NCI-H2196 (cell line): Measurements from ENCODE around the gene UBAC2.

ENCODE experiments used
- DNase-seq: peaks from one replicate; lab custom pipeline; 2025; ENCODE audit not compliant: unreplicated experiment; lab: John Stamatoyannopoulos, UW

Gene UBAC2

GRCh38 chr13:99307648-99308339 is 107.1 kb downstream of the UBAC2 start:
- DNase-seq: no peak

DNA sequence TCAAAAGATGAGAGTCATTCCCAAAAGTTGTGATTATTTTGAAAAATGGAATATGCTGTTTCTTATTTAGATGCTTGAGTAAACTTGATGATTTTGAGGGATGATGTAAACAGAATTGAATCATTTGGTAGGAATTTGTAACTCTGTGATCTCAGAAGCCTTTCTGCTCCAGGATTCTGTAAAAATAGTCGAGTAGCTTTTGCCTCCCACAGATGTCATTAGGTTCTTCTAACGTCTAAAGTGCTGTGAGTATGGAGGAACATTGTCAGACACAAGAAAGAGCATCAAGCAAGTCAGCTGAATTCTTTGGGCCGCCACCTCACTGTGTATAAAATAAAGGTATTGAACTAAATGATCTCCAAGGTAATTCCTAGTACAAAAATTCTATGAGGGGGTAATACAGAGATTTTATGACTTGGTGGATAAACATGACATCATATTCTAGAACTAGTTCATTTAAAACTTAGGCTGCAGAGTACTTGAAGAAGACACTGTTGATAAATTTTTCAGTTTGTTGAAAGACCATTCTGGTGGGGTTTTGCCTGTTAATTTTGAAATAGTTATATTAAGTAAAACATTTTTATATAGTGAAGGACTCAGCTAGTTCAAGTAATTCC is 107.9 kb downstream of the UBAC2 start:
- no peak for DNase-seq

- no peak for DNase-seq
Observed at GRCh38 chr13:99310382-99311031, 109.9 kb downstream of the UBAC2 start.

- DNase-seq: no peak
Observed at GRCh38 chr13:99311137-99311536, 110.5 kb downstream of the UBAC2 start.

DNA sequence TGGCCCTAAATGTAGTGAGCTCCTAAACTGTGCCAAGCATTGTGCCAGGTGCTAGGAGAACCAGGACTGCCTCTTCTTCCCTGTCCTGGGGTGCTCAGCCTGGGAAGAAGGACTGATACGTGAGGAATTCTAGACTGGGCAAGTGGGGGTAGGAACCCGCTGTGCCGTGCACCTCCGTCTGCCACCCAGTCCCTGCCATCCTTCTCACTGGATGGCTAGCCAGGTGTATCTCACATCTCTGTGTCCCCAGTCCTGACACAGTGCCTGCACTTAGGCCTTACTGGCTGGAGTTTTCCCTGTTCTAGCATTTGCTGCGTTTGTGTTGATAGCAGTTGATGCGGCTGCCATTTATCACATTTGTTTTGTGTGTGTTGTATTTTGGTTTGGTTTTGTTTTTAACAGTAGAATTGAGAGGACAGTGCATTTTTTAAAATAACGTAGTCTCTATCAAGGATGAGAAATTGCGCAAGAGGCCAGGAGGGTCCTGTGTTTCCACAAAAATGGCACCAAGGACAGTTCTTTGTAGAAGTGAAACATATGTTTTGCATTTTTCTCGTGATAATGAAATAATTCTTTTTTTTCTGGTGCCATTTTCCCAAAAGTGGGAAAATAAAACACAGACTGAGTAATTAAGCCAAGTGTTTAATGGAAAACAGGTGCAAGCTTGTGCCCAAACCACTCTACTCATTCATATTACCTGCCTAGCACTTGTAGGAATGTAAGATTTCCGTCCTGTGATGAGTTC is 111.3 kb downstream of the UBAC2 start:
- no peak for DNase-seq

- no peak for DNase-seq
Observed at GRCh38 chr13:99312493-99312883, 111.8 kb downstream of the UBAC2 start.

DNA sequence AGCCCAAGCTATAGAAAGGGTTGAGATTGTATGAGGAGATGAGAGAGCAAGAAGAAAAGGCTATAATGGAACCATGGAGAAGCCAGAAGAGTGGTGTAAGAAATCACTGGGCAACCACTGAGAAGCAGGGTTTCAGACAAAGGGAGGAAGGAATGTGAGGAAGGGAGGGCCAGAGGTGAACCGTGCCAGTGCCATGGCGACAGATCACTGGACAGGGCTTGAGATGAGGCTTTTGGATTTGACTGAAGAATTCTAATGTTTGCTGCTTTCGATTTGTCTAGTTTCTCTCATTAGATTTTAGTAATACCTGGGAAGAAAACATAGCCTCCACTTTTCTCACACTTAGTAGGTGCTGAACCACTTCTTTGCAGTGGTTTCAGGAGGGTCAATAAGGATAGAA is 112.8 kb downstream of the UBAC2 start:
- no peak for DNase-seq

DNA sequence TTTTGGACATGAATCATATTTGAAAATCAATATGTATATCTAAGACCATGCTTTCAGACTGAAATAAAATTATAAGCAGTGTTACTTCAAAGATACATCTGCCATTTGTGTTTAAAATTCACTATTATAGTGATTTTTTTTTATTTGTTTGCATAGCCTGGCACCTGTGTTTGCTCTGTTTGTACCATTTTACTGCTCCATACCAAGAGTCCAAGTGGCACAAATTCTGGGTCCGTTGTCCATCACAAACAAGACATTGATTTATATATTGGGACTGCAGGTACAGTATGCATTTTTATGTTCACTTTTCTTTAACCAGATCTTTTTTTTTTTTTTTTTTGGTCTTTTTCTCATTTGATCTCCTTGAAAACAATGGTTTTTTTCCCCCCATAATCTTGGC is 113.3 kb downstream of the UBAC2 start:
- no peak for DNase-seq

- DNase-seq: no peak
Observed at GRCh38 chr13:99314640-99315176, 114.1 kb downstream of the UBAC2 start.

DNA sequence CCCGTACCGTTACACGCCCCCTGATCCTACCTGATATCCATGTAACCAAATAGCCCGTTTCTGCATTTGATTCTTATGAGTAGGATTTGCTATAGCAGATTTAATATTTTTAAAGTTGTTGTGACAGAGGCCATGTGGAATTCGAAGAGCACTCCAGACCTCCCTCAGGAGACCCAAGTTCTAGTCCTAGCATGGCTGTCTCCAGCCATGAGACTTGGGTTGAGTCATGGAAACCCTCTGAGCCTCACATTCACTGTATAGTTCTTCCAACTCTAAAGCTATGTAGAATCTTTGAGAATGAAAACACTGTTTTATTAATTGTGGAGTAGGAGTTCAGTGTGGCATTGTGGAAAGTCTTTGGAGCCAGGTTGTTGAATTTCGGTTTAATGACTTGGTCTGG is 114.5 kb downstream of the UBAC2 start:
- no peak for DNase-seq

GRCh38 chr13:99316224-99316623 is 115.6 kb downstream of the UBAC2 start:
- no peak for DNase-seq

DNA sequence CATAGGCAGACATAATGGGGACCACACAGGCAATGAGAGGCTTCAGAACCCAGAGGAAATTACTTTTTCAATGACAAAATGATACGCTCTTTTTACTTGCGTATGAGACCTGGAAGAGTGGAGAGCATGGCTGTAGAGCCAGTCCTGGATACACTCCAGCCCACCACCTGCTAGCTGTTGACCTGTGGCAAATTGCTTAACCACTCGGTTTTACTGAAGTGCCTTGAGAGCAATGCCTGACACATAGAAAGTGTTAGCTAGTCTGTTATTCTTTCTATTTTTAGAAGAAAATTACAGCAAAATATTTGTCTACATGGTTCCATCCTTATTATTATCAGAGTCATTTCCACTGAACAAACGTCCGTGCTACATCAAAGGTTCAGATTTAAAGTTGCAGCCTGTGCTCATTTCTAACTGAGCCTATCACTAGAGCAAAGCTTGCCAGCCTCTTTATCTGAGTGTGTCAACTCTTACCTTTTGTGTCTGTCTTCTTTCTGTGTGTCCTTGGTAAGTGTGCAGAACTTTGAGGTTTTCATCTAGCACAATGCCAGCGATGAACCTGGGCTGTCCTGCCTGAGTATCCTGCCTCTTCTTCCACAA is 116.1 kb downstream of the UBAC2 start:
- DNase-seq: no peak

DNA sequence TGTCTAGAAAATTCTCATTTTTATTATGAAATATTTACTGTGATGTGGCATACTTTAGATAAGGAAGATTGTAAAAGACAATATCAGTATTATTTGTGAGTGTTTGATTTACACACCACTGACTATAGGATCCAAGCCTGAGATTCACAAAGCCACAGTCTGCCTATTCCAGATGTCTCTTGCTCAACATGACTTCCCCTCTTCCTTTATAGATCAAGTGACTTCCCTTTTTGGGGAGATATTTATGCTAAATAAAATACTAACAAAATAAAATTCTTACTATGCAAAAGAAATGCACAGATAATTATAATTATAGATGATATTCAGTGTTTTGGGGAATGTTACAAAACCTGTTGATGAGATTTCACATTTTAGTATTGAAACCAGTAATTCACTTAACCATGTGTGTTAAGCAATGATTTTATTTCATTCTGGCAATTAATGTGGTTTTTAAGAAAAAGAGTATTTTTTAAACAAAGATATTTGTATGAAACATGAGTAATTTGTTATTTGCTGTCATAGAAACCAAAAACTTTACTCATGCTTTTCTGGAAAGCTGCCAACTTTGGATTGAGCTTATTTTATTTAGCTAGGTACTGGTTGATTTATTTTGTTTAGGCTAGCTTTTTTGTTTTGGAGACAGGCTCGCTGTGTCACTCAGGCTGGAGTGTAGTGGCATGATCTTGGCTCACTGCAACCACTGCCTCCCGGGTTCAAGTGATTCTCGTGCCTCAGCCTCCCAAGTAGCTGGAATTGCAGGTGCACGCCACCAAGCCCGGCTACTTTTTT is 120.2 kb downstream of the UBAC2 start:
- DNase-seq: no peak

DNA sequence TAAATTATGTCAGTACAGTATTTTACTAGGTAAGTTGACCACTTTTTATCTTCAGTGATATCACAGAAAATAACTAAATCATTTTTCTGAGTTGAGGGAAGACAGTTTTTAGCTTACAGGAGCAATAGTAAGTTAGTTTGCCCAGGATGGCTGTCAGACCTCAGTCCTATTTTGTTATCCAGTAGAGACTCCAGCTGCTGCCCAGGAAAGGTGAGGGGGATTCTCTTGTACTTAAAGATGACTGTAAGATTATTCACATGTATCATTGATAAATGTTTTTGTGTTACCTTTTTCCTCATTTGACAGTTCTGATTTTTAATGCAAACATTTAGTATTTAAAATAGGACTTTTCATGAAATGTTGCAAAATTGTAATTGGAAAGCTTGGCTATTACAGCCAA is 121.1 kb downstream of the UBAC2 start:
- DNase-seq: no peak

- DNase-seq: no peak
Observed at GRCh38 chr13:99322297-99323103, 121.8 kb downstream of the UBAC2 start.

DNA sequence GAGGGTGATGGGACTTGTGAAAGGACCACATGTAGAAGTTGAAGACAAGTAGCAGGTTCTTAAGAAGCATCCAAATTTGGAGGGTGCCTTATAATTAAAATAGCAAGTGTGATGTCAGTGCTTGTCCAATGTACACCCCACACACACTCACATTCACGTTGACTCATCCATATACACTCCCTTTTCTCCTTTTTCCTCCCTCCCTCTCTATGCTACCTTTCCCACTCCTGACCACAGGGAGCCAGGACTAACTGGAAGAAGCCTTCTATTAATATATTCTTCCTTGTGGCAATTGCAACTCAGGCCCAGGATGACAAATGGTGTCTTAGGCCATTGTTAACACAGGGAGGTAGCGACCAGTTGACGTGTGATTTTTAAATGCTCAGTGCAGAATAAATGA is 122.8 kb downstream of the UBAC2 start:
- no peak for DNase-seq

DNA sequence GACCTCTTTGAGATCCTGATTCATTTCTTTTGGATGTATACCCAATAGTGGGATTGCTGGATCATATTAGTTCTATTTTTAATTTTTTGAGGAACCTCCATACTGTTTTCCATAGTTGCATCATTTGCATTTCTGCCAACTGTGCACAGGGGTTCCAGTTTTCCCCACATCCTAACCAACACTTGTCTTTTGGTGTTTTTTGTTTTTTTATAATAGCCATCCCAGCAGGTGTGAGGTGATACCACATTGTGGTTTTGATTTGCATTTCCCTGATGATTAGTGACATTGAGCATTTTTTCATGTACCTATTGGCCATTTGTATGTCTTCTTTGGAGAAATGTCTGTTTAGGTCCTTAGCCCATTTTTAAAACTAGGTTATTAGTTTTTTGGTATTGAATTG is 125.4 kb downstream of the UBAC2 start:
- DNase-seq: no peak

DNA sequence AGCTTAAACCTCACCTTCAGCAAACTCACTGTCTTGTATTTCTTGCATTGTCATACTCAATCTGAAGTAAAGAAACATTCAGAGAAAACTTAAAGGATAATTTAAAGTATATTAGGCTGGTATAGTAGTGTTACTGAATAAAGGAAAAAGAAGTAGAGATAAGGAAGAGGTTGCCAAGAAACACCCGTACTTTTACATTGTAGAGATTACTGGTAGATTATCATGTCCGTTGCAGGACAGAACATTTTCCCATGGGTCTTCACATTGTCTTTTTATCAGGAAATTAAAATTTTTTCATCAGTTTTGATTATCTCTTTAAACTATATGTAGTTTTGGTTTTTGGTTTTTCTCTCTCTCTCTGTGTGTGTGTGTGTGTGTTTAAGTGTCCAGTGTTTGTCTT is 126.5 kb downstream of the UBAC2 start:
- DNase-seq: no peak

DNA sequence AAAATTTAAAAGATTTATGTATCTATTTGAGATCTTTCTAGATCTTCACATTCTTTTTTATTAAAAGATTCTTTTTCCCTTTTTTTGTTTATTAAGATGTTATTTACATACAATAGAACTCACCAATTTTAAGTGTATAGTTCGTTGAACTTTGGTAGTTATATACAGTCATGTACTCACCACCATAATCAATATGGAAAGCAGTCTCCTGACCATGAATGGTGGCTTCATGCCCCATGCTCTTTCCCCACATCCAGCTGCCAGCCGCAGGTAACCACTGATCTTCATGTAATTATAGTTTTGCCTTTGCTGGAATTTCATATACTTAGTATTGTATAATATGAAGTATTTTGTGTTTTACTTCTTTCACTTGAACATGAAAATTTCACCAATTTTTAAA is 127.1 kb downstream of the UBAC2 start:
- DNase-seq: no peak

- DNase-seq: no peak
Observed at GRCh38 chr13:99329477-99329876, 128.8 kb downstream of the UBAC2 start.
